ENCODE results near the gene POMT1. TPM values are rescaled to one million over a fixed set of nuclear protein-coding genes. Genes with fewer than 3 reads are reported as not detected.
A peak's percentile ranks its signal among the peaks of the same experiment; 100 is the strongest.

Gene POMT1
- total RNA-seq, 1 experiment from 2014 or later, result 28.4 TPM

GRCh38 chr9:131554843-131555351, 52.2 kb downstream of the POMT1 start:
- DNase-seq (ENCODE audit: low read depth), result no peak

DNA sequence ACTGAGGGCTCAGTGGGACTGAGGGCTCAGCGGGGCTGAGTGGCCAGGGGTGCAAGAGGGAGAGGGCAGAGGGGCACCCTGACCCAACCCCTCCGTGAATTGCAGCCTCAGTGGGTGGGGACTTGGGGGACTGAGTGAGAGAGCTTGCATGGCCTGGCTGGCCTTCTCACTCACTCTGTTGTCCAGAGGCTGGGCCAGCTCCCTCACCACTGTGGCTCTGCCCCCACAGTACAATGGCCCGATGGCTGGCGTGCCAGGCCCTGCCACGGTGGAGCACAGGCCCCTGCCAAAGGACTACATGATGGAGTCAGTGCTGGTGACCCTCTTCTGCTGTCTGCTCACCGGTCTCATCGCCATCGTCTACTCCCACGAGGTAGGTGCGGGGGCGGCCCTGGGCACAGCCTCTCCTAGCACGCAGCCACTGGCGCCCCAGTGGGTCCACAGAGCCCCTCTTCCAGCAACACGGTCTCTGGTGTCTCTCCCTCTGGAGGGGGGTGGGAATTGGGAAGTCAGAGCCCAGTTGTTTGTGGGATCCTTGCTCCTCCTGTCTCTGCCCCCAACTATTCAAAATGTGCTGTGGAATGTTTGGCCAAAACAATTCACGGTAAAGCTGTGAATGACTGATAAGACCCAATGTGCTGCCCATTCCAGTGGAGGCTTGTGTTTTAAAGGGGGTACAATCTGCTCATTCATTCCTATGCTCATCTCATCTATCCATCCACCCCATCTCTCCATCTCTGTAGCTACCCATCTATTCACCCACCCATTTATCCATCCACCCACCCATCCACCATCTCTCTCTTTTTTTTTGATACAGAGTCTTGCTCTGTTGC, 53.3 kb downstream of the POMT1 start:
- DNase-seq (ENCODE audit: low read depth), result no peak

- no peak for DNase-seq (ENCODE audit: low read depth)
Measured at GRCh38 chr9:131557855-131558548, 55.3 kb downstream of the POMT1 start.

DNA sequence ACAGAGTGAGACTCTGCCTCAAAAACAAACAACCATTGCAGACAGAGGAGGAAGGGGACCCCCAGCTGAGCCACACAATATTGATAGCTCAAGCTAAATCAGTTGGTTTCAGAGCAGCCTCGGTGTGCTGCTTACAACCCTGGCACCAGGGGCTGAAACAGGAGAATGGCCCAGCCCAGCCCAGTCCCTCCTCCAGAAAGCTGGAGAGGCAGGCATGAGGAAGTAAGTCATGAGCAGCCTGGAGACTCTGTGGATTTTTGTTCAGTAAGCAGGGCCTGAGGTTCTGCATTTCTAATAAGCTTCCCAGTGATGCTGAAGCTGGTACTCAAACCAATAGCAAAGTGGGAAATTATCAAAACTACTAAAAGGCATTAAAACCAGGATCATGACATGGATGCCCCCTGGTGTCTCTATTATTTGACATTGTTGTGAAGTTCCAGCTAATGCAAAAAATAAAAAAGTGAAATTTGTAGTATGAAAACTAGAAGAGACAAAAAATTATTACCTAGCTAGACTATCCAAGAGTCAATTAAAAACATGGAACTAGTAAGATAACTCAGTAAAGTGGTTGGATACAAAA, 56.8 kb downstream of the POMT1 start:
- DNase-seq (ENCODE audit: low read depth), result no peak

DNA sequence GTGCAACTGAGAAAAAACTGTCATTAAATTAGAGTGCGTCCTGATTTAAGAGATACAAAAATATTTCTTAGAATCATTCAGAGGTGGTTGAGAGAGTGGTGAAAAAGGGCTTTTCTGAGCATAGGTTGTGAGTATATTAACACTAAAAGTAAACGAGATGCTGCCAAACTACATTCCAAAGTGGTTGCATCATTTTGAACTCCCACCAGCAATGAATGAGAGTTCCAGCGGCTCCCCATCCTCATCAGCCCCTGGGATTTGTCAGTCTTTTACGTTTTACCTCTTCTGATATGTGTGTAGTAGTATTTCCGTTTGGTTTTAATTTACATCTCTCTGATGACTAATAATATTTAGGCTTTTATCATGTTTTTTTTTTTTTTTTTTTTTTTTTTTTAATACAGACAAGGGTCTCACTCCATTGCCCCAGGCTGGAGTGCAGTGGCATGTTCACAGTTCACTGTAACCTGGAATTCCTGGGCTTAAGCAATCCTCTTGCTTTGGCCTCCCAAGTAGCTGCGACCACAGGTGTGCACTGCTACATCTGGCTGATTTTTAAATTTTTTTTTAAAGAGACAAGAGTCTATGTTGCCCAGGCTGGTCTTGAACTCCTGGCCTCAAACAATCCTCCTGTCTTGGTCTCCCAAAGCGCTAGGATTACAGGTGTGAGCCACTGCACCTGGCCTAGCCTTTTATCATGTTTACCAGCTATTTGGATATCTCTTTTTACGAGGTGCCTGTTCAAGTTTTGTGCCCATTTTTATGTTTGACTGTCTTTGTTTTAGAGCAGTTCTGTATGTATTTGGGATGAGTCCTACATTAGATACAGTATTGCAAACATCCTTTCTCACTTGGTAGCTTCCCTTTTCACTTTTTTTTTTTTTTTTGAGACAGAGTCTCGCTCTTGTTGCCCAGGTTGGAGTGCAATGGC, 59.6 kb downstream of the POMT1 start:
- peak; percentile 61 for DNase-seq (ENCODE audit: low read depth)

GRCh38 chr9:131565369-131565768, 62.7 kb downstream of the POMT1 start:
- no peak for DNase-seq (ENCODE audit: low read depth)

DNA sequence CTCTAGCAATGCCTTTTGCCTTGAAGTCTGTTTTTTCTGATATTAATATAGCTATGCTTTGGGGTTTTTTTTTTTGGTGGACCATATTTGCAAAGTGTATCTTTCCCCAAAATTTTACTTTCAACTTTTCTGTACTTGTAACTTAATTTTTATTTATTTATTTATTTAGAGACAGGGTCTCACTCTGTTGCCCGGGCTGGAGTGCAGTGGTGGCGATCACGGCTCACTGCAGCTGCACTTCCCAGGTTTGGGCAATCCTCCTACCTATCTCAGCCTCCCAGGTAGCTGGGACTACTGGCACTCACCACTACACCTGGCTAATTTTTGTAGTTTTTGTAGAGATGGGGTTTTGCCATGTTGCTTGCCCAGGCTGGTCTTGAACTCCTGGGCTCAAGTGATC, 63.4 kb downstream of the POMT1 start:
- DNase-seq (ENCODE audit: low read depth), result no peak

GRCh38 chr9:131567910-131568309, 65.2 kb downstream of the POMT1 start:
- no peak for DNase-seq (ENCODE audit: low read depth)

Other genes with a start within 250 kb of the POMT1 start
- gene FAM78A, start 226.4 kb upstream of the POMT1 start, total RNA-seq (2014; rRNA removed; shearing (Covaris generic)), result 0.49 and 0.71 TPM in 2 replicates
- gene PLPP7, start 213.2 kb upstream of the POMT1 start, total RNA-seq (2014; rRNA removed; shearing (Covaris generic)), result 2.6 and 3.4 TPM in 2 replicates
- 38.2 and 80.5 TPM in 2 replicates for gene PRRC2B, start 108.8 kb upstream of the POMT1 start, total RNA-seq (2014; rRNA removed; shearing (Covaris generic))
- 37.3 and 44.0 TPM in 2 replicates for gene UCK1, start 28.3 kb downstream of the POMT1 start, total RNA-seq (2014; rRNA removed; shearing (Covaris generic))
- gene PRRT1B, start 42.6 kb downstream of the POMT1 start, total RNA-seq (2014; rRNA removed; shearing (Covaris generic)), result not detected in 2 replicates
- 14.5 and 30.8 TPM in 2 replicates for gene RAPGEF1, start 237.2 kb downstream of the POMT1 start, total RNA-seq (2014; rRNA removed; shearing (Covaris generic))